Measurements from ENCODE around the gene MLLT3. TPM values are rescaled to one million over a fixed set of nuclear protein-coding genes. Genes with fewer than 3 reads are reported as not detected.

The MLLT3 gene
- total RNA-seq, 2 donors from 2014 or later: 8.1 to 9.6 TPM

- DNase-seq (ENCODE audit: low spot score) (no peak), ATAC-seq (ENCODE audit: insufficient number of reproducible peaks, low FRiP score, low read depth) (no peak)
- Histone ChIP-seq H3K27ac (no peak overlapping the region), H3K4me3 (no peak overlapping the region), H3K36me3 (no peaks in the 10 kb centered on the region), H3K9me3 (no peaks in the 10 kb centered on the region), H3K4me1 (ENCODE audit: control insufficient read depth in 1 of 2, low read depth in 2 of 2) (no peaks in the 10 kb centered on the region), H3K27me3 (replicated peaks; ENCODE audit: insufficient read depth) (no peaks in the 10 kb centered on the region)
- TF ChIP-seq, protein P1, sequence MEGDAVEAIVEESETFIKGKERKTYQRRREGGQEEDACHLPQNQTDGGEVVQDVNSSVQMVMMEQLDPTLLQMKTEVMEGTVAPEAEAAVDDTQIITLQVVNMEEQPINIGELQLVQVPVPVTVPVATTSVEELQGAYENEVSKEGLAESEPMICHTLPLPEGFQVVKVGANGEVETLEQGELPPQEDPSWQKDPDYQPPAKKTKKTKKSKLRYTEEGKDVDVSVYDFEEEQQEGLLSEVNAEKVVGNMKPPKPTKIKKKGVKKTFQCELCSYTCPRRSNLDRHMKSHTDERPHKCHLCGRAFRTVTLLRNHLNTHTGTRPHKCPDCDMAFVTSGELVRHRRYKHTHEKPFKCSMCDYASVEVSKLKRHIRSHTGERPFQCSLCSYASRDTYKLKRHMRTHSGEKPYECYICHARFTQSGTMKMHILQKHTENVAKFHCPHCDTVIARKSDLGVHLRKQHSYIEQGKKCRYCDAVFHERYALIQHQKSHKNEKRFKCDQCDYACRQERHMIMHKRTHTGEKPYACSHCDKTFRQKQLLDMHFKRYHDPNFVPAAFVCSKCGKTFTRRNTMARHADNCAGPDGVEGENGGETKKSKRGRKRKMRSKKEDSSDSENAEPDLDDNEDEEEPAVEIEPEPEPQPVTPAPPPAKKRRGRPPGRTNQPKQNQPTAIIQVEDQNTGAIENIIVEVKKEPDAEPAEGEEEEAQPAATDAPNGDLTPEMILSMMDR (IDR thresholded peaks at IDR 0.05): no peak
Observed at GRCh38 chr9:20343325-20343724, 279.0 kb downstream of the MLLT3 start.

- no peak for DNase-seq (ENCODE audit: low spot score)
- Histone ChIP-seq H3K27me3 (replicated peaks; ENCODE audit: insufficient read depth) (no peaks in the 10 kb centered on the region), H3K27ac (no peak overlapping the region), H3K4me1 (ENCODE audit: control insufficient read depth in 1 of 2, low read depth in 2 of 2) (no peaks in the 10 kb centered on the region), H3K4me3 (no peak overlapping the region), H3K36me3 (no peaks in the 10 kb centered on the region), H3K9me3 (no peaks in the 10 kb centered on the region)
- TF ChIP-seq, protein P1 (IDR thresholded peaks at IDR 0.05): no peak
- no peak for ATAC-seq (ENCODE audit: insufficient number of reproducible peaks, low FRiP score, low read depth)
Observed at GRCh38 chr9:20340511-20340861, 281.8 kb downstream of the MLLT3 start.

- no peak for ATAC-seq (ENCODE audit: insufficient number of reproducible peaks, low FRiP score, low read depth)
- no peak overlapping the region for H3K27ac ChIP-seq
- no peaks in the 10 kb centered on the region for H3K36me3 ChIP-seq
- no peaks in the 10 kb centered on the region for H3K4me1 ChIP-seq (ENCODE audit: control insufficient read depth in 1 of 2, low read depth in 2 of 2)
- DNase-seq (ENCODE audit: low spot score): no peak
- no peak overlapping the region for H3K4me3 ChIP-seq
- TF ChIP-seq, protein P1 (IDR thresholded peaks at IDR 0.05): no peak
- no peaks in the 10 kb centered on the region for H3K9me3 ChIP-seq
- no peaks in the 10 kb centered on the region for H3K27me3 ChIP-seq (replicated peaks; ENCODE audit: insufficient read depth)
Observed at GRCh38 chr9:20335668-20336332, 286.5 kb downstream of the MLLT3 start.

DNA sequence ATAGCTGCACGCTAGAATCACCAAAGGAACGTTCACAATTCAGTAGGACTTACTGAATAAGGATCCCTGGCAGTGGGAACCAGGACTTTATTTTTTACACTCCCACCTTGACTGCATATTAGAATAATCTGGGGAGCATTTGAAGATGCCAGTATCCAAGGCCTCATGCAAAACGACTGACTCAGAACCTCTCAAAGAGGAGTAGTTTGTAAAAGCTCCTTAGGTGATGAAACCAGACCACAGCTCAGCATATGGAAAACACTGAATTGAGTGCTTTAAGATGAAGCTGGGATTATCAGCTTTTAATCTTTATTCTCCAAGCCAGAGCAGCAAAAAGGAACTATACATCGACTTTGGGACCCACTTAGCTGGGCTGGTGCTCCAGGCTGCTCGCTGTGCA lies 288.3 kb downstream of the MLLT3 start:
- Histone ChIP-seq H3K27me3 (replicated peaks; ENCODE audit: insufficient read depth) (no peaks in the 10 kb centered on the region), H3K4me3 (no peak overlapping the region), H3K9me3 (no peaks in the 10 kb centered on the region), H3K4me1 (ENCODE audit: control insufficient read depth in 1 of 2, low read depth in 2 of 2) (no peaks in the 10 kb centered on the region), H3K27ac (no peak overlapping the region), H3K36me3 (no peaks in the 10 kb centered on the region)
- no peak for ATAC-seq (ENCODE audit: insufficient number of reproducible peaks, low FRiP score, low read depth)
- TF ChIP-seq, protein P1 (IDR thresholded peaks at IDR 0.05): no peak
- DNase-seq (ENCODE audit: low spot score): no peak

DNA sequence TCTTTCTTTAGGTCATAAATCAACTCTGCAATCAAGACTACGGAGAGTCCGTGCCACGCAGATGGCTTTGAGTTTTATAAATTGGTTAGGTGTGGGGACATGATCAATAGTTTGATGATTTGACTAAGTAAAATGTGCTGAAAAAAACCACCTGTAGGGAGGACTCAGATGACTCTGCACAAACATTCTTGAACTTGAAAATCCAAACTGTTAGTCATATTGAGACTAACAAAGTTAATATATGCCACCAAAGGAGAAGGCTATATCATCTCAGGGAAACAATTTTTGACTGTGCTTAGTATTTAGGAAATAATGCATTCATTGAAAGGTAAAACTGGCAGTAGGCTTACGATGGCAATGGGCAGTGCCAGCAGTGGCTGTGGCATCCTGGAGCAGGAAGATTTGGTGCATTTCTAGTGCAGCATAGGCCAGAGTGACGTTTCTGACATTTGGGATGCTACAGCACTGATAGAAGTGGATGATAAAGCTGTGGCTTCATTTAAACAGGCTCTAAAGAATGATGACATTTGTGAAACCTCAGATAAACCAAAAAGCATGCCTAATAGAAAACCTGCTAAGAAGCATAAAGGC lies 291.1 kb downstream of the MLLT3 start:
- ATAC-seq (ENCODE audit: insufficient number of reproducible peaks, low FRiP score, low read depth): no peak
- Histone ChIP-seq H3K4me3 (no peak overlapping the region), H3K27me3 (replicated peaks; ENCODE audit: insufficient read depth) (no peaks in the 10 kb centered on the region), H3K4me1 (ENCODE audit: control insufficient read depth in 1 of 2, low read depth in 2 of 2) (no peaks in the 10 kb centered on the region), H3K36me3 (no peaks in the 10 kb centered on the region), H3K9me3 (no peaks in the 10 kb centered on the region), H3K27ac (no peak overlapping the region)
- TF ChIP-seq, protein P1 (IDR thresholded peaks at IDR 0.05): no peak
- DNase-seq (ENCODE audit: low spot score): no peak
